ENCODE measurements around the gene ENOSF1. TPM values are rescaled to one million over a fixed set of nuclear protein-coding genes. Genes with fewer than 3 reads are reported as not detected.
"Not testable (repeated sequence)": the region's sequence is repeated elsewhere in the genome, so short reads cannot be mapped to it uniquely, and the experiment has no call there.

ENOSF1 gene
- total and polyA plus RNA-seq, 3 donors from 2014 or later = 29.2 to 119 (median 88.5) TPM

DNA sequence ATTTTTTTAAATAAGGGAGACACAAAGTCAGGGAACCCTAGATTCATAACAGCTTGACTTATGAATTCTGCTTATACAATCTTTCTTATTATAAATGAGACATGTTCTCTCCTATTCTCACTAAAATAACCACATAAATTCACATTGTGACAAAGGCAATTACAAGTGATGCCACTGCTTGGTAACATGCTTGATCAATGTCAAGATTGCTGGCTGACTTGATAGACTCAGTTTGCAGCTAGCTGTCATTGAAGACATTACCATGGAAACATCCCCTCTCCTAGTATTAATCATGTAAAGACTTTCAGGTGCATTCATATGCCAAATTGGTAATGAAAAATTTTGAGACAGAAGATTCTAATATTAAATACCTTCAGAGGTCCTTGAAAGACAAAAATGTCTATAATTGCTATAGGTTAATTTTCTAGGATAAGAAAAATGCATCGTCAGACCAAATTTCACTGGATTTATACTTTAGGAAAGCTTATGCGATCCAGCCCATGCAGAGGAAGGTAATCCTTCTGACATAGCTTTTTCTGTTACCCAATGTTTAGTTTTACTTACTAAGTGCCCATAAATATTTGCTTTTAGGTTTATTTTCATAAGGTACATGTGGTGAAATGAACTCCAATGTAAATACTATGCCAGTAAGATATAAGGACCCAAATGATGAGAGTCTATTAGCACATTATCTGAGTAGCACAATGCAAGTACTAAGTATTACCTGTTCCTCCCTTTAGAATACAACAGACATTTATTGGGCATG, 32.6 kb upstream of the ENOSF1 start:
- H3K4me1 ChIP-seq = no peaks in the 10 kb centered on the region
- H3K9me3 ChIP-seq = no peaks in the 10 kb centered on the region
- DNase-seq = no peak
- H3K4me3 ChIP-seq = no peak overlapping the region
- intact Hi-C loops (cut with DNase I; ENCODE audit: low total_unique reads) = loop anchor here (10.0 kb wide), 1 partner anchor 90 kb away; no protein-coding TSS in a partner anchor
- H3K27ac ChIP-seq = no peak overlapping the region
- H3K27me3 ChIP-seq = no peaks in the 10 kb centered on the region
- no peak for TF ChIP-seq CTCF (IDR thresholded peaks at IDR 0.05)
- no peak for TF ChIP-seq POLR2A (IDR thresholded peaks at IDR 0.05)
- no peaks in the 10 kb centered on the region for H3K36me3 ChIP-seq (ENCODE audit: low read depth, missing control alignments)
- WGBS, 2 donors = 92 to 94% methylated on average over 2 of the region's 2 CpGs

DNA sequence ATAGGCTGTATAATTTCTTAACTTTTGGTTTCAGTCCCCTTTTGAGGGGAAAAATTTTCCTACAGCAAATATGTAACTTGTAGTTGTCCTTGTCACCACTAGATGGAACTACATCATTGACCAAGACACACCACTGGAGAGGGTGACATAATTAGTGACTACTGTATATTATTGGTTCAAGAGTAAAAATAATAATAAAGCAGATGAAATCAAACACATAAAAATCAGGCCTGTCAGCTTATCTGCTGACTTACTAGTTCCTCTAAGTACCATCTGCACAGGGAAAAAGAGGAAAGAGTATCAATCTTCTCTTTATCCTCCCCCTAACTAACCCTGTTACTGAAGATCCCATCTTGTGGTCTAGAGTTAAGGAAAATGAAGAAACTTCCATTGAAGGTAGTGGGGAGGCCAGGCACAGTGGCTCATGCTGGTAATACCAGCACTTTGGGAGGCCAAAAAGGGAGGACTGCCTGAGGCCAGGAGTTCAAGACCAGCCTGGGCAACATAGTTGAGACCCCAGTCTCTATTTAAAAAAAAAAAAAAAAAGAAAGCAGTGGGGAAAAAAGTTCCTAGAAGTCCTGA, 29.6 kb upstream of the ENOSF1 start:
- intact Hi-C loops (cut with DNase I; ENCODE audit: low total_unique reads) = loop anchor here (10.0 kb wide), 1 partner anchor 93 kb away; no protein-coding TSS in a partner anchor
- TF ChIP-seq POLR2A (IDR thresholded peaks at IDR 0.05) (no peak), CTCF (IDR thresholded peaks at IDR 0.05) (peak; percentile 72 to 76 (median 74))

DNA sequence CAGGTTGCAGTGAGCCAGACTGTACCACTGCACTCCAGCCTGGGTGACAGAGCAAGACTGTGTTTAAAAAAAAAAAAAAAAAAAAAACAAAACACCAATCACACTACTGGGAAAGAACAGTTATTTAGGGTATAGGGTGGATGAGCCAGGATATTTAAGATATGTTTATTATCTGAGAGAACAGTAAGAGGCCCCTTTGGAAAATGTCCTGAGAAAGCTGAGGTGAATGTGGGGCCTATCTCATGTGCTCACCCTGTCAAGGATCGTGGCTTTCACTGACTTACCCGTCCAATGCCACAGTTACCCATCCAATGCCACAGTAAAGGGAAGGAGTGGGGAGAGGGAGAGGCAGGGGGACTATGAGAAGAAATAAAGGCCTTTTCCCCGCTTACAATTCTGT, 19.9 kb upstream of the ENOSF1 start:
- H3K27me3 ChIP-seq = no peaks in the 10 kb centered on the region
- H3K9me3 ChIP-seq = no peaks in the 10 kb centered on the region
- no peak for DNase-seq
- no peak for TF ChIP-seq POLR2A (IDR thresholded peaks at IDR 0.05)
- WGBS, 2 donors = 89 to 96% methylated on average over 3 of the region's 3 CpGs
- no peaks in the 10 kb centered on the region for H3K36me3 ChIP-seq (ENCODE audit: low read depth, missing control alignments)
- no peak overlapping the region for H3K27ac ChIP-seq
- H3K4me3 ChIP-seq = no peak overlapping the region
- H3K4me1 ChIP-seq = no peaks in the 10 kb centered on the region
- intact Hi-C loops (cut with DNase I; ENCODE audit: low total_unique reads) = loop anchor here (10.0 kb wide), 1 partner anchor 108 kb away; no protein-coding TSS in a partner anchor

More for the DNA sequence above, 29.6 kb upstream of the ENOSF1 start:
- Histone ChIP-seq H3K9me3 (no peaks in the 10 kb centered on the region), H3K27ac (no peak overlapping the region), H3K27me3 (no peaks in the 10 kb centered on the region), H3K4me1 (no peaks in the 10 kb centered on the region), H3K36me3 (ENCODE audit: low read depth, missing control alignments) (no peaks in the 10 kb centered on the region), H3K4me3 (no peak overlapping the region)
- DNase-seq = no peak

DNA sequence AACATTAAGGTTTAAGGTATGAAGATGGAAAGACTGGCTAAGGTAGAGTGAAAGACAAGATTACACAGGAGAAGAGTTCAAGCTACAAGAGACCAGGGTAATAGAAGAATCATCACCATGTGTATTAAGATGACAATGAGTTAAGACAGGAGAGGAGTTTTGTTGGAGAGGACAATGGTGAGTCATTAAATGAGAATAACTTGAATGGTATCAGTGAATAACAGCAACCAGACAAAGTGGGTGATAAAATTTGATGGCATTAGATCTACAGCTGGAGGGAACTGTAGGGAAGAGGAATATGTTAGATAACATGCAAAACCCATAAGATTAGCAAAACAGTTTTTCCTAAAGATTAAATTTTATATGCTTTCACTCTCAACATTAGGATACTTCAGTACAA, 18.8 kb upstream of the ENOSF1 start:
- Histone ChIP-seq H3K27ac (no peak overlapping the region), H3K4me3 (no peak overlapping the region), H3K36me3 (ENCODE audit: low read depth, missing control alignments) (no peaks in the 10 kb centered on the region), H3K27me3 (no peaks in the 10 kb centered on the region), H3K9me3 (no peaks in the 10 kb centered on the region), H3K4me1 (no peaks in the 10 kb centered on the region)
- intact Hi-C loops (cut with DNase I; ENCODE audit: low total_unique reads) = loop anchor here (10.0 kb wide), 1 partner anchor 106 kb away; no protein-coding TSS in a partner anchor
- no peak for TF ChIP-seq CTCF (IDR thresholded peaks at IDR 0.05)
- TF ChIP-seq POLR2A (IDR thresholded peaks at IDR 0.05) = no peak
- DNase-seq = no peak

DNA sequence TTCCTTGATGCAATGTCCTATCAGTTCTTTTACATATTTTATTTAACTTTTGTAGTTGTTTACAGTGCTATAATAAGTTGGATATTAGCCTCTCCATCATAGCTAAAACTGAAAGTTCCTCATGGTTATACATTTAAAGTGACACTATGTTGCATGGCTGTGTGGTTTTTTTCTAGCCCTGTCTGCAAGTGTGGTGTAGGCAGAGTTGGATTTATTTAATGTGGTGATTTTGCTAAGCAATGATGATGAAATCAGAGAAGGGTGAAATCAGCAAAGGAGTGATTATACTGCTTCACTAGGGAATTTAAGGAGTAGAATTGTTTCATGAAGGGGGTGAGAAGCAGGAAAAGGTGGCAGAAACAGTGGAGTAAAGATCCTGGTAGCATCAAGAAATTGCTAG, 18.3 kb upstream of the ENOSF1 start:
- no peak for DNase-seq
- H3K4me3 ChIP-seq = no peak overlapping the region
- TF ChIP-seq CTCF (IDR thresholded peaks at IDR 0.05) (no peak), POLR2A (IDR thresholded peaks at IDR 0.05) (no peak)
- no peaks in the 10 kb centered on the region for H3K27me3 ChIP-seq
- H3K36me3 ChIP-seq (ENCODE audit: low read depth, missing control alignments) = no peaks in the 10 kb centered on the region
- H3K27ac ChIP-seq = no peak overlapping the region
- no peaks in the 10 kb centered on the region for H3K4me1 ChIP-seq
- intact Hi-C loops (cut with DNase I; ENCODE audit: low total_unique reads) = loop anchor here (10.0 kb wide), 1 partner anchor 106 kb away; no protein-coding TSS in a partner anchor
- H3K9me3 ChIP-seq = no peaks in the 10 kb centered on the region

GRCh38 chr18:730120-730519, 17.7 kb upstream of the ENOSF1 start:
- 94 to 97% methylated on average over 5 of the region's 5 CpGs for WGBS, 2 donors

More at GRCh38 chr18:730120-730519, 17.7 kb upstream of the ENOSF1 start:
- not testable (repeated sequence) for H3K36me3 ChIP-seq (ENCODE audit: low read depth, missing control alignments); H3K4me3 ChIP-seq; H3K27me3 ChIP-seq; H3K27ac ChIP-seq; H3K9me3 ChIP-seq; H3K4me1 ChIP-seq; DNase-seq
- intact Hi-C loops (cut with DNase I; ENCODE audit: low total_unique reads) = loop anchor here (10.0 kb wide), 1 partner anchor 105 kb away; no protein-coding TSS in a partner anchor
